IPS-NIHi7 (cell line): ENCODE data around the gene TMEM207.

ENCODE experiments used
- DNase-seq: peaks from one replicate; pipeline ENCODE4 v3.0.0; 2012; ENCODE audit warnings: mixed read lengths; ENCODE audit errors: extremely low spot score

TMEM207 gene

DNA sequence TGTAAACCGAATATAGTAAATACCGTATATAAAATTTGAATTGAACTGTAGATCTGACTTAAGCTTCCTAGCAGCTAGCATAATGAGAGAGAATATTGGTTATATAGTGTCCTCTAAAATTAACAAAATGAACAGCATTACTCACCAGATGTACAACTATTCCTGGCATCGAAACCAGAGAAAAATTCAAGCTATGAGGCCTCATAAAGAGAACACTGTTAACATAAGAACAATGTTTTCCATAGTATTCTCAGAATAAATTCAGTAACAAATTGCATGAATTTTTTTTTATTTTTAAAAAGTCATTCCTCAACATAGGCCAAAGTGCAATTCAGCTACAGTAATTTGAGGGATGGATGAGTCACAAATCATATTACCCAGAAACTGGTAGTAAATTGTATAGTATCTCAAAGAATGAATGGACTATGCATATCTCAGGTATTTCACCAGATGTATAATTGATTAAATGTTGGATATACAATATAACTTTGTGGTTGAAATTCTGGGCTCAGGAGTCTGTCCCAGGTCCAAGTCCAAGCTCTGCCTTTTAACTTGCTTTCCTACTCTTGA is 5.0 kb downstream of the TMEM207 start:
- DNase-seq, result no peak

DNA sequence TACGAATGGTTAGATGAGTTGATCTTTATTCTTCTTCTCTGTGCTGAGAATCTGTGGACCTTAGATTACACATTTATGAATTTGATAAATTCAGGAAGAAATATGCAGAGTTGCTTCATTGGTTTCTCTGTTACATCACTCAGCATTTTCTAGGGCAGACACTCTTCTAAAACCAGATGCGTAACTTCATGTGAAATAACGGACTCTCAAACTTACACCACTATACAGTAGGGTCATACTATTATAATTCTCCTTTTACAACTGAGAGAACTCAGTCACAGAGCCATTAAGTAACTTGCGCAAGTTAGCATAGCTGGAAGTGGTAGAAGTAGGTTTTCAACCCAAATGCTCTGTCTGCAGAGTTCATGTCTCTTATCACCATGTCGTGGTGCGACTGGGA is 5.7 kb downstream of the TMEM207 start:
- DNase-seq, result no peak

DNA sequence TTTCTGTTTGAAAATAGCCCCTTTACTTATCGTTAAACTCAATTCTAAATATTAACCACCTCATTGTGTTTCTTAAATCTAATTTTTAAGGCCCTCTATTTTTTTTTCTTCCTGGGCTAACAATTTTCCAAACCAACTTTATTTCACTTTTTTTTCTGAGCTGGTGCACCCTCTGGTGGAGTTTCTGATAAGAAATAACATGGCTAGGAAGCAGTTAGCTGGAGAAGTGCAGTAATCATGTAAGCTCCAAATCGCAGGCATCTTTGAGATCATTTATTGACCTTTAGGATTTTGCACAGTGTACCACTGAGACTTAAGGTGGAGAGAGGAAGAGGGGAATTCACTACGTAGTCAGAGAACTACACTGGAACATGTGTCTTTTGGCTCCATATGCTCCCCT is 6.4 kb downstream of the TMEM207 start:
- DNase-seq, result no peak

DNA sequence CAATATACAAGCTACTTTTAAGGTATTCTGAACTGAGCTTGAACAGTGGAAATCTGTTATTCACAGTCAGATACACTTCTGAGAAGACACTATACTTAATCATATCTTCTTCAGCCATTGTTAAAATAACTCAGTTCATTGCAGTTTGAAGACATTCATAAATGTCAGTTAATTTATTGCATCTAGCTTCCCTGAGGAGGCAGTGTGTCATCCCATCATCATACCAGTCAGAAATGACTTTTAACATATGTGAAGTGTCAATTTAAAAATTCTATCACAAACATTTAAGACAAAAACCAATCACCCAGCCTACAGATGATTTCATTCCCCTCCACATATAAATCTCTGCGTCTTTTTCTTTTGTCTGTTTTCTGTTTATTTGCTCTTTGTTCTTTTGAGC is 7.5 kb downstream of the TMEM207 start:
- no peak for DNase-seq

DNA sequence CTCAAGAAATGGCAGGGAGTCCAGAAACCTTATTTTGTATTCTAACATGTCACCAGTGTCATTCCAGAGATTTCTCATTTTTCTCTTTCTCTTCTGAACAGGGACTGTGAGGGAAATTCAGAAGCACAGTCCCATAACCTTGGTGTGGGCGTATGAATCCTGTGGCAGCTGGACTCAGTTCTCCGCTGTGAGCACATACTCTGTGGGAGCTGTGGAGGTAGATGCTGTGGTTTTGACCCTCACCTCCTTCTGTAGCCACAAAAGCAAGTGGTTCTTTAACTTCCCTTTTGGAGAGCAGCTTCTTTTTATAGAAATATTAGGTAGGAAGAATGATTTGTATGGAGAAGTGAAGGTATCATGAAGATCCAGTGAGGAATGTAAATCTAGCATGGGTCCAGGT is 13.4 kb downstream of the TMEM207 start:
- DNase-seq, result no peak

DNA sequence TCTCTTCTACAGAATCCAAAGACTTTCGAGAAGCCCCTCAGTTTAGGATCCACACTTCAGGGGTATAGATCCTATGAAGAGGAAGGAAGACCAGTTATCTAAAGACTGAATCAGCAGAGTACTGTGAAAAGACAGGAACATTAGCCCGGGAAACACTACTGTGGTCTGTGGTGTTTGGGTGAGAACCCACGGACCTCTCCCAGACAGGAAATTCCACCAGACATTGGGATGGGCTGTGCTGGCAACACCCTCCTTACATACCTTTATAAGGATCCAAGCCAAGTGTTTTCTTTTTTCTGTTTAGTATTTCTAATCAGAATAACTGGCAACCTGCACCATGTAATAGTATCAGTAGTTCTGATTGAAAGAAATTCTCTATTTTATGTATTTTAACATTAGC is 14.1 kb downstream of the TMEM207 start:
- no peak for DNase-seq

DNA sequence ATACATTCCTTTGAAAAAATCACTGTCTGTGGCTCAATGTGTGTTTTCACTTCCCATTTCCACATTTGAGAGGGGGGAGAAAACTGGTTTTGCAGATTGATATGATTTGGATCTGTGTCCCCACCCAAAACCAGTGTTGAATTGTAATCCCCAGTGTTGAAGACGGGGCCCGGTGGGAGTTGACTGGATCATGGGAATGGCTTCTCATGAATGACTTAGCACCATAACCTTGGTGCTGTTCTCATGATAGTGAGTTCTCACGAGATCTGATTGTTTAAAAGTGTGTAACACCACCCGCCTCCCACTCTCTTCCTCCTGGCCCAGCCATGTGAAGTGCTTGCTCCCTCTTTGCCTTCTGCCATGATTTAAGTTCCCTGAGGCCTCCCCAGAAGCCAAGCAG is 16.1 kb downstream of the TMEM207 start:
- no peak for DNase-seq

DNA sequence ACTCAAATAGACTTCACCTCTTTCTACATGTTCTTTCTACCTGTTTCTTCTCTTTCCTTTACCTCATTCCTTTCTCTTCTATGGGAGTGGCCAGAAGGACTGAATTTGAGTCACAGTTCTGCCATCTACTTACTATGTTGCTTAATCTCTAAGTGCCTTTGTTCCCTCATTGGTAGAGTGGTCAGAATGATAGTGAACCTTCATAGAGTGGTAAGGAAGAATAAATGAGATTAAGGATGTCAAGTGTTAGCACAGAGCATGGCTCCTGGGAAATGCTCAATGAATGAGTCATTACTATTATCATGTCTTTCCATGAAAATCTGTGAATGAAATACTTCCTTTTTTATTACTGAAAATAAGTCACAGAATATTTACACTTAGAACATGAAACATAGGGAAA is 17.5 kb downstream of the TMEM207 start:
- no peak for DNase-seq

DNA sequence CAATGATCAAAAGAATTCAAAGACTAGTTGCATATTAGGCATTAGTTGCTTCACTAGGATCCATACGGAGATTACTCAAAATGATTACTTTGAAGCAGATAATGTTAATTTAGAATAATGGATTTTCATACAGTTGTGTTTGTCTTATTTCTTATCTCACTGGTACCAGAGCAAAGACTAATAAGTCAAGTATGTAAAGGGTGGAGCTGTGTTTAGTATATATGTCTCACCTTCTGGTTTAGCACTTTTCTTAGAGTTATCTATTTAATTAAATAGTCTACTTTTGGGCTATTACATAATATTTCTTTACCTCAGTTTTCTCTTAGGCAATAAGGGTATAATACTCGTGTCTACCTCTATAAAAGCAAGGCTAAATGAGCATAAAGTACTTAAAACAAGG is 18.8 kb downstream of the TMEM207 start:
- DNase-seq, result no peak

DNA sequence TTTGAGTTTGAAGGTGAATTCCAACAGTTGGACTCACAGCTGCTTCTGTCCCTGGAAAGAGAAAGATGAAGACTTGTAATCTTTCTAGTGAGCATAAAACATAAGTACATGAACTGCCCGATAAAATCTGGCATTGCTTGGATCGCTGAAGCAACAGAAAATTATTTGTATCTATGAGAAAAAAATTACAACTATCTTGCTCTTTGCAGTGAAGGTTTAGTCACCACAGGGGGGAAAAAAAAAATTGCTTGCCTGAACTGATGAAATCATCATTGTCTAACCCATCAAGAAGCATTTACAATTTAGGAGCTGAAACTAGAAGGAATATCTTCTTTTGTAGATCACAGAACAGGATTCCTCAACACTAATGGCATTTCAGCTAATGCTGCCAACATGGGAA is 20.0 kb downstream of the TMEM207 start:
- no peak for DNase-seq

DNA sequence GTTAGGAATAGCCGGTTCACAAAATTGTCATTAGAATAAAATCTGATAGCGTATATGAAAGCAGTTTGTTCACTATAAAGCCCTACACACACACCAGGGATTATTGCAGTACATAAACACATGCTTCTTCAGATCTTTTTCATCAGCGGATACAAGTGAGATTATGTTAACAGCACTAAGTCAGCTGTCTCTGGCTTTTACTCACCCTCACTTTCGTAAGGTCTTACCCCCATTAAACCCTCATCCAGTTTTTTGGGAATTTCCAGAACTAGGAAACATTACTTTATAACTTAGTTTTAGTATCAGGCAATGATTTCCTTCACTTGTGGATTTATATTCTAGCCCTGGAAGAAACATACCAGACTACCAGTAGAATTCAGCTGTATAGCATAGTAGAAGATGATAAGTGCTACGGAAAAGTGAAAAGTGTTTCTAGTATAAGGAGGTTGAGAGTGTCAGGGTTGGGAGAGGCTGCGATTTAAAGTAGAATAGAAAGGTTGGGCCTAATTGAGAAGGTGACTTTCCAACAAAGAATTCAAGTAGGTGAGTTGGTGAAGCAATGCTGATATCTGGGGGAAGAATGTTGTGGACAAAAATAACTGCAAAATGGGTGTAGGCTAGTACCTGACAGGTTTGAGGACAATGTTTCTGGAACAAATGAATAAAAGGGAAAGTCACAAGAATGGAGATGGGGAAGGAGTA is 22.7 kb downstream of the TMEM207 start:
- no peak for DNase-seq

DNA sequence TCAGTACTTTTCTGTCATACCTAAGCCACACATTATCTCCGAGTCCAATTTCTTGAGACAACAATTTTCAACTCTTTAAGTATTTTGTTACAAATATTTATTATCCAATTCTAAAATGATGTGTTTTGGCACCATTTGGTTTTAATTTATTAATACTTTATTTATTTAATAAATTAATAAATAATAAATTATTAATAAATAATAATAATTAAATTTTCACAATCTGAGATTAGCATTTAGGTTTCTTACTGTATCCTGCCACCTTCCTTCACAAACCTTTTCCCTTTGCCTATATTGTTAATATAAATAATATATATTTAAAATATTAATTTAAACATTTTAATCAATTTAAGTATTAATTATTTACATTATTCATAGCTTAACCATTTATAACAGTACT is 23.9 kb downstream of the TMEM207 start:
- DNase-seq, result no peak

DNA sequence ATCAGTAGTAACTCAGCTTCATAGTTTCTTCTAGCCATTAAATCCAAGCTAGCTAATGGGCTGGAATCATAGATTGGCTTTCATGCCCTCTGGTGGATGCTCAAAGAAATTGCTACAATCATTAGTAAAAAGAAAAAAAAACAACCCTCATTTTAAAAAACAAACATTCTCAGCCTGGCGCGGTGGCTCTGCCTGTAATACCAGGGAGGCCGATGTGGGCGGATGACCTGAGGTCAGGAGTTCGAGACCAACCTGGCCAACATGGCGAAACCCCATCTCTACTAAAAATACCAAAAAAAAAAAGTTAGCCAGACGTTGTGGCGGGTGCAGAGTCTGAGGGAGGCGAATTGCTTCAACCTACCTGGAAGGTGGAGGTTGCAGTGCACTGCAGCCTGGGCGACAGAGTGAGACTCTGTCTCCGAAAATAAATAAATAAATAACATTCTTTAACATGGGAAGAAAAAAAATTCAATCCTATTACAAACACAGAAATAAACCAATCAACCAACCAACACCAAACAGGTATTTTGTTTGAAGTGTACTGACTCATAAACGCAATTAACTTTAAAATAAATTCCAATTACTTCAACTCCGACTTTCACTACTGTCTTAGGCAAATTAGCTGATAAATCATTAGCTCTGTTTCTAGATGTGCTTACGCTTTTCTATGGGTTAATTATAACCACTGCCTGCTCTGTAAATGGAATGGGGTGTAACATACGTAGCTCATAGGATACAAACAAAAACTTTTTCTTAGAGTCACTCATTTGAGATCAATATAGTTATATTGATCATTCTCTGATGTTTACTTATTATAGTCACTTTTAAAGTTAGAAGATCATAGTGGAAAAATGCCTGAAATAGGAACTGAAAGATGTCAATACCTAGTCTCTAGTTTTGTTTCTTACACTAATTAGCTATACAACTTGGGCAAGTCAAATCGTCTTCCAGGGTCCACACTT is 24.9 kb downstream of the TMEM207 start:
- peak; percentile 54 for DNase-seq

DNA sequence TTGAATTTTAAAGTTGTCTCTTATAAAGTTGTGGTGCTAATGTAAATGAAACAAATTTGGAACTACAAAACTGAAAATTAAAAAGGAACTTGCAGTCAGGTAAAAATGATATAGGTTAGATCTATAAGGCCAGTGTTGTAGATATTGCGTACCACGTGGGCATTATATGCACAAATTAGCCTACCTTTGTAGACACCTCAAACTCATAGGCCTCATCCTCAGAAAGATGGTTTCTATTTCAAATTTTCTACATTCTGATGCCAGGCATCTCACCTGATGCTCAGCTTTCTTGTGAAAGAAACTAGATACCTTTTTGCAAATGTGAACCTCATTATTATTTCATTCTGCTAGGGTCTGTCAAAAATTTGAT is 25.6 kb downstream of the TMEM207 start:
- no peak for DNase-seq

DNA sequence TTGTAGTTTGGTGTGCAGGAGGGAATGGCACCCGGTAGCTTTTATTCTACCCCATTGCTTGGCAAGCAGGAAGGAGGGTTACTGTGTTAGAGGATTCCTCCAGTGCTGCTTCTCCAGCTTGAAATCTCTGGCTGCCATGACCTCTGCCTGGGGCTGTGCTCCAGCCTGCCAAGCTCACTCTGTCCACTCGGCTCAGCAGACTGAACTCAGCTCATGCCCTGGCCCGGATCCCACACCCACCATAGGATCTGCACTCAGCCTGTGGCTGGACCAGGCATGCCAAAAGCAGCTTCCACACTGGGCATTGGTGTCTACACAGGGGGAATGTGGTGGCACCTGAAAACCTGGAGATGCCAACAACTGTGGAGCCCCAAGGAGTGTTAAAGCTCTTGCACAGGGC is 35.4 kb downstream of the TMEM207 start:
- DNase-seq, result no peak

DNA sequence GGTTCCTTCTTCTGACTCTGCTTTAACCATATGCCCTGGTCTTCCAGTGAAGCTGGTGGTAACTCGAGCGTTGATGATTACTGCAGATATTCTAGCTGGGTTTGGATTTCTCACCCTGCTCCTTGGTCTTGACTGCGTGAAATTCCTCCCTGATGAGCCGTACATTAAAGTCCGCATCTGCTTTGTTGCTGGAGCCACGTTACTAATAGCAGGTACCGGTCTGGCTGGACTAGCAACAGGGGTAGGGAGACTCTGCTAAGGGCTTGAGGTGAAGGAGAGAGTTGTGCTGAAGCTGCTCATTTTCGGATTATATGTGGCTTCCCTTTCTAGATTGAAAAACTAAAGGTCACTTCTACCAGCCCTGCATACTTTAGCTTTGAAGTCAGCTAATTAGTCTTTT is 45.0 kb downstream of the TMEM207 start:
- no peak for DNase-seq

DNA sequence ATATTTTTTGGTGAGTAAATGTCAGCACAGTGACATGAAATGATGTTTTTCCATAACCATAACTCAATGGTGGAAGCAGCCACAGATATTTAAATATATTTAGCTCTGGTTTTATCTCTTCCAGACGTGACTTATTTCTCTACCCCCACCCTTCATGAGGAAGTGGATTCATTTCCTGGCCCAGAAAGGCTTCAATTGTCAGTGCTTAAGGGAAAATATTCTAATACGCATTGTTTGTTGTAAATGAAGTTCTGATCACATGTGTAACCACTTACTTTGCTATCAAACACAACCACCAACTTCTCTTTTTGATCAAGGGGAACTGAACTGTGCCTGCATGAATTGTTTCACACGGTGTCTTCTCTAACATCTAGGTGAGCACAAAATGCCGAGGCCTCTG is 47.7 kb downstream of the TMEM207 start:
- DNase-seq, result no peak

DNA sequence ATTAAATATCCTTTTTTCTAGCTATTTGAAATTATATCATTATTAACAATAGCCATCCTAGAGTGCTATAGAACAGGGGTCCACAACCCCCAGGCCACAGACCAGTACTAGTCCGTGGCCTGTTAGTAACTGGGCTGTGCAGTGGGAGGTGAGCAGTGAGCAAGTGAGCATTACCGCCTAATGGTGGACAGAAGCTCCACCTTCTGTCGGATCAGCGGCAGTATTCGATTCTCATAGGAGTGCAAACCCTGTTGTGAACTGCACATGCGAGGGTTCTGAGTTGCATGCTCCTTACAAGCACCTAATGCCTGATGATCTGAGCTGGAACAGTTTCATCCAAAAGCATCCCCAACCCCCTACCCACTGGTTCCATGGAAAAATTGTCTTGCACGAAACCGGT is 50.0 kb downstream of the TMEM207 start:
- DNase-seq, result no peak

DNA sequence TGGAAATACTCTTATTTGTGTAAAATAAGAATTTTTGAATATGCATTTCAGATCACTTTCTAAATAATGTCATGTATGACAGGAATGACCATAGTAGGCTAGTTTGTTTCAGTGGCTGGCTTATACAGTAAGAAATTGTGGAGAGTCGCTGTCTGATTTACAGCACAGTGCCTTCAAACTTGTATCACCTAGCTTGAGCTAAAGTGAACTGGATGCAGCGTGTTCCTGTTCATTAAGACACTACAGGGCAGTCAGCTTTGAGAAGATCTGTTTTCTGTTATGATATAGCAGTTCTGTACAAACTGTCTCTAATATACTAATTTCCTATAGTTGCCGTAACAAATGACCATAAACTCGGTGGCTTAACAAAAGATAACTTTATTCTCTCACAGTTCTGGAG is 51.8 kb downstream of the TMEM207 start:
- no peak for DNase-seq

DNA sequence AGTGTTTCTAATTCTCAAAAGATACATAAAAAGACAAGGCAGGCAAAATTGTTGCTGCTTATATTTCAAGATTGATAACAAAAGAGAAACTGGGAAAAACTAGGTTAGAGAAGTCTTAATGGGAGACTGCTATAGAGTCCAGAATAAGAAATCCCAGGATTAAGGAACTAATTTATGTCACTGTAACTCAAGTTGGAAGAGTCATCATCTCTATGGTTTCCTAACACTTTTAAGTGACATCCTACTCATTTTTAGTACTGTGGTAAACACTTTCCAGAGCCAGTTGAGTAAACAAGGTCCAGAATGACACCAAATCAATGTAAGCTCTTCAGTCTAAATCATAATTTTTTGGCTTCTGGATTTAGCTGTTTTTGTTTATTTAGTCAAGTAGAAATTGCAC is 53.7 kb downstream of the TMEM207 start:
- DNase-seq, result no peak

DNA sequence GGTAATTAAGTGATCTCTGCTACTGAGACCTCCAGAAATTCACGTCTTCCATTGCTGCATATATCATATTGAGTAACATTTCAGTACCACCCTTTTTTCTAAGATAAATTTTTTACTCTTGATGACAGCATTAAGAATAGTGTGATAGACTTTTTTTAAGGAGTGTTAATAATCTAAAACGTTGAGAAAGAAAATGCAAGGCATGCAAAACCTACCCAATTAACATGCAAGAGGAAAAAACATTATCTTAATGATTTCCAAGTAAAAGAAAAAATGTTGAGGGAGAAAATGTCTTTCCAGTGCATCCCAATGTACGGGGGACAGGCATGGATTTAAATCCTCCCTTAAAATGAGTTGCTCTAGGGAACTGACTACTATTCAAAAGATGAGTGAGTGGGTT is 61.0 kb downstream of the TMEM207 start:
- no peak for DNase-seq

DNA sequence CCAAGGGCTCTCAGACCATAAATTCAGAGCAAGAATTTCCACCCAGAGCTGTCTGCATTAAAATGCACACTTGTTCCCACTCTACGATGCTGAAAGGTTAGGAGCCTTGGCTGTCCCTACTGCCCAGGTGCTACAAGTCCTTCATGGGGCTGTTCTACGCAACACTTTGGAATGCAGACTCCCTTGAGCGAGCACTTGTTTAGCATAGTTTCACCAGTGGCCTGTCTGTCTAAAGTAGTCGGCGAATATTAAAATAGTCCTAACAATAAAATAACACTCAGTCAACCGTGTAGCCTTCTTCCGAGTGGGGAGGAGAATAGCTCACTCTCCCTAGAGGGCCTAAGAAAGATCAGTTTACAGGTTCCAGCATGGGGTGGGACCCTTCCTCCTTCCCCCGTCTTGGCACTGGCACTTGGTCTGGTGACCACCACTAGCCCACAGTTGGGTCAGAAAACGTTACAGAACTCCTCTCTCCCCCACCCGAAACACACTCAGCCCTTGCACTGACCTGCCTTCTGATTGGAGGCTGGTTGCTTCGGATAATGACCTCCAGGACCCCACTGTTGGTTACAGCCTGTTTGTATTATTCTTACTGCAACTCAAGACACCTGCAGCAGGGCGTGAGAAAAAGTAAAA is 62.0 kb downstream of the TMEM207 start, which contains the start of gene CLDN16:
Gene CLDN16 (plus strand): TSS at position 586 of the 636 bp plus-strand sequence. CDS start 167 bp downstream, outside the sequence.
- DNase-seq, result no peak
